ENCODE data around the gene GPR18. TPM values are rescaled to one million over a fixed set of nuclear protein-coding genes. Genes with fewer than 3 reads are reported as not detected.
A peak's percentile ranks its signal among the peaks of the same experiment; 100 is the strongest.

Gene GPR18
- total and polyA plus RNA-seq, 9 of the 15 experiments (the other 6 are each of a cell fraction or from before 2014, with no cell fraction given) = 0.75 TPM; not detected in 8

GRCh38 chr13:99267927-99268326 lies 9.7 kb upstream of the GPR18 start (continued):
- no peak for TF ChIP-seq CLOCK (CRISPR knock-in tag; IDR thresholded peaks at IDR 0.05; ENCODE audit: borderline replicate concordance)
- no peak for TF ChIP-seq RBM17 (IDR thresholded peaks at IDR 0.05; ENCODE audit: borderline replicate concordance, low read depth, low read length)
- TF ChIP-seq U2AF2 (optimal IDR thresholded peaks at IDR 0.05; ENCODE audit: low read depth, low read length) = no peak
- no peak for TF ChIP-seq PYGO2 (tag; IDR thresholded peaks at IDR 0.05)
- TF ChIP-seq MED1 (CRISPR knock-in tag; IDR thresholded peaks at IDR 0.05; ENCODE audit: borderline replicate concordance) = no peak
- TF ChIP-seq, protein P1, sequence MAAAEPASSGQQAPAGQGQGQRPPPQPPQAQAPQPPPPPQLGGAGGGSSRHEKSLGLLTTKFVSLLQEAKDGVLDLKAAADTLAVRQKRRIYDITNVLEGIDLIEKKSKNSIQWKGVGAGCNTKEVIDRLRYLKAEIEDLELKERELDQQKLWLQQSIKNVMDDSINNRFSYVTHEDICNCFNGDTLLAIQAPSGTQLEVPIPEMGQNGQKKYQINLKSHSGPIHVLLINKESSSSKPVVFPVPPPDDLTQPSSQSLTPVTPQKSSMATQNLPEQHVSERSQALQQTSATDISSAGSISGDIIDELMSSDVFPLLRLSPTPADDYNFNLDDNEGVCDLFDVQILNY (CRISPR knock-in tag; IDR thresholded peaks at IDR 0.05) = no peak
- no peak for TF ChIP-seq FOS (IDR thresholded peaks at IDR 0.05; ENCODE audit: extremely low read depth, insufficient read length)
- no peak for TF ChIP-seq ZKSCAN1 (IDR thresholded peaks at IDR 0.05; ENCODE audit: low read depth, low read length)
- no peak for TF ChIP-seq CEBPG (CRISPR knock-in tag; IDR thresholded peaks at IDR 0.05)
- no peak for TF ChIP-seq CEBPG (tag; conservative IDR thresholded peaks at IDR 0.05 in 1 of 2, IDR thresholded peaks at IDR 0.05 in 1 of 2)
- TF ChIP-seq SAP30 (IDR thresholded peaks at IDR 0.05; ENCODE audit: borderline replicate concordance, insufficient read depth, low read depth, low read length, poor library complexity, severe bottlenecking) = no peak
- TF ChIP-seq COPS2 (conservative IDR thresholded peaks at IDR 0.05) = no peak
- TF ChIP-seq, protein P2, sequence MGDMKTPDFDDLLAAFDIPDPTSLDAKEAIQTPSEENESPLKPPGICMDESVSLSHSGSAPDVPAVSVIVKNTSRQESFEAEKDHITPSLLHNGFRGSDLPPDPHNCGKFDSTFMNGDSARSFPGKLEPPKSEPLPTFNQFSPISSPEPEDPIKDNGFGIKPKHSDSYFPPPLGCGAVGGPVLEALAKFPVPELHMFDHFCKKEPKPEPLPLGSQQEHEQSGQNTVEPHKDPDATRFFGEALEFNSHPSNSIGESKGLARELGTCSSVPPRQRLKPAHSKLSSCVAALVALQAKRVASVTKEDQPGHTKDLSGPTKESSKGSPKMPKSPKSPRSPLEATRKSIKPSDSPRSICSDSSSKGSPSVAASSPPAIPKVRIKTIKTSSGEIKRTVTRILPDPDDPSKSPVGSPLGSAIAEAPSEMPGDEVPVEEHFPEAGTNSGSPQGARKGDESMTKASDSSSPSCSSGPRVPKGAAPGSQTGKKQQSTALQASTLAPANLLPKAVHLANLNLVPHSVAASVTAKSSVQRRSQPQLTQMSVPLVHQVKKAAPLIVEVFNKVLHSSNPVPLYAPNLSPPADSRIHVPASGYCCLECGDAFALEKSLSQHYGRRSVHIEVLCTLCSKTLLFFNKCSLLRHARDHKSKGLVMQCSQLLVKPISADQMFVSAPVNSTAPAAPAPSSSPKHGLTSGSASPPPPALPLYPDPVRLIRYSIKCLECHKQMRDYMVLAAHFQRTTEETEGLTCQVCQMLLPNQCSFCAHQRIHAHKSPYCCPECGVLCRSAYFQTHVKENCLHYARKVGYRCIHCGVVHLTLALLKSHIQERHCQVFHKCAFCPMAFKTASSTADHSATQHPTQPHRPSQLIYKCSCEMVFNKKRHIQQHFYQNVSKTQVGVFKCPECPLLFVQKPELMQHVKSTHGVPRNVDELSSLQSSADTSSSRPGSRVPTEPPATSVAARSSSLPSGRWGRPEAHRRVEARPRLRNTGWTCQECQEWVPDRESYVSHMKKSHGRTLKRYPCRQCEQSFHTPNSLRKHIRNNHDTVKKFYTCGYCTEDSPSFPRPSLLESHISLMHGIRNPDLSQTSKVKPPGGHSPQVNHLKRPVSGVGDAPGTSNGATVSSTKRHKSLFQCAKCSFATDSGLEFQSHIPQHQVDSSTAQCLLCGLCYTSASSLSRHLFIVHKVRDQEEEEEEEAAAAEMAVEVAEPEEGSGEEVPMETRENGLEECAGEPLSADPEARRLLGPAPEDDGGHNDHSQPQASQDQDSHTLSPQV (IDR thresholded peaks at IDR 0.05) = 0 out of 2 replicates have a peak, but pooled peaks have one; percentile 40
- TF ChIP-seq ESRRB (CRISPR knock-in tag; IDR thresholded peaks at IDR 0.05; ENCODE audit: borderline replicate concordance) = no peak
- TF ChIP-seq, protein P3, sequence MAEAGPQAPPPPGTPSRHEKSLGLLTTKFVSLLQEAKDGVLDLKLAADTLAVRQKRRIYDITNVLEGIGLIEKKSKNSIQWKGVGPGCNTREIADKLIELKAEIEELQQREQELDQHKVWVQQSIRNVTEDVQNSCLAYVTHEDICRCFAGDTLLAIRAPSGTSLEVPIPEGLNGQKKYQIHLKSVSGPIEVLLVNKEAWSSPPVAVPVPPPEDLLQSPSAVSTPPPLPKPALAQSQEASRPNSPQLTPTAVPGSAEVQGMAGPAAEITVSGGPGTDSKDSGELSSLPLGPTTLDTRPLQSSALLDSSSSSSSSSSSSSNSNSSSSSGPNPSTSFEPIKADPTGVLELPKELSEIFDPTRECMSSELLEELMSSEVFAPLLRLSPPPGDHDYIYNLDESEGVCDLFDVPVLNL (CRISPR knock-in tag; IDR thresholded peaks at IDR 0.05; ENCODE audit: low read depth) = no peak
- TF ChIP-seq DACH1 (IDR thresholded peaks at IDR 0.05; ENCODE audit: partially characterized antibody) = no peak
- TF ChIP-seq ELF1 (tag; IDR thresholded peaks at IDR 0.05) = no peak
